C4-2B (cell line): Measurements from ENCODE around the gene TMEM132D.

Experiments used
- H3K27ac ChIP-seq: fragments of 450-650 bp; 2 replicates; pipeline ENCODE4 v1.5.1; 2017
- ZFX ChIP-seq: fragments of 450-650 bp; IDR thresholded peaks from 2 replicates; pipeline ENCODE4 v1.6.1; 2017
- TF ChIP-seq, protein P1 (sequence below): fragments of 450-650 bp; conservative IDR thresholded peaks from 2 replicates; pipeline ENCODE4 v1.5.1; 2017; ENCODE audit warnings: mild to moderate bottlenecking

Gene TMEM132D

DNA sequence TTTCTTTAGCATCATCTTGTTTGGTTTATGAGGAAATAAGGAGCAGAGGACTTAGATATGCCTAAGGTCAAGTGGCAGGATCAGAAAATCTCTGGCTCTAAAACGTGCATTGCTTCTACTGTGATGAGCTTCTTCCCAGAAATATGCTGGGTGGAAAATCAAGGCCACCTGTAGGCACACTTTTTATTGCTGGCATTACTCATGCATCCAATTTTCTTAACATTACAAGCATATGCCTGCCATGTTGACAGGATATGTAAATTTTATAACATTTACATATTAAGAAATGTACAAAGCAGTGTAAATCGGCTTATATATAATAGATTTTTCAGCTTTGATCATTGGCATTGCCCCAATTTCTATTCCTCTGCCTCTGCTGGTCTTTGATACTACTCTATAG lies 409.6 kb downstream of the TMEM132D start:
- no peak overlapping the region for H3K27ac ChIP-seq
- no peak for TF ChIP-seq ZFX
- TF ChIP-seq, protein P1, sequence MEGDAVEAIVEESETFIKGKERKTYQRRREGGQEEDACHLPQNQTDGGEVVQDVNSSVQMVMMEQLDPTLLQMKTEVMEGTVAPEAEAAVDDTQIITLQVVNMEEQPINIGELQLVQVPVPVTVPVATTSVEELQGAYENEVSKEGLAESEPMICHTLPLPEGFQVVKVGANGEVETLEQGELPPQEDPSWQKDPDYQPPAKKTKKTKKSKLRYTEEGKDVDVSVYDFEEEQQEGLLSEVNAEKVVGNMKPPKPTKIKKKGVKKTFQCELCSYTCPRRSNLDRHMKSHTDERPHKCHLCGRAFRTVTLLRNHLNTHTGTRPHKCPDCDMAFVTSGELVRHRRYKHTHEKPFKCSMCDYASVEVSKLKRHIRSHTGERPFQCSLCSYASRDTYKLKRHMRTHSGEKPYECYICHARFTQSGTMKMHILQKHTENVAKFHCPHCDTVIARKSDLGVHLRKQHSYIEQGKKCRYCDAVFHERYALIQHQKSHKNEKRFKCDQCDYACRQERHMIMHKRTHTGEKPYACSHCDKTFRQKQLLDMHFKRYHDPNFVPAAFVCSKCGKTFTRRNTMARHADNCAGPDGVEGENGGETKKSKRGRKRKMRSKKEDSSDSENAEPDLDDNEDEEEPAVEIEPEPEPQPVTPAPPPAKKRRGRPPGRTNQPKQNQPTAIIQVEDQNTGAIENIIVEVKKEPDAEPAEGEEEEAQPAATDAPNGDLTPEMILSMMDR: no peak

DNA sequence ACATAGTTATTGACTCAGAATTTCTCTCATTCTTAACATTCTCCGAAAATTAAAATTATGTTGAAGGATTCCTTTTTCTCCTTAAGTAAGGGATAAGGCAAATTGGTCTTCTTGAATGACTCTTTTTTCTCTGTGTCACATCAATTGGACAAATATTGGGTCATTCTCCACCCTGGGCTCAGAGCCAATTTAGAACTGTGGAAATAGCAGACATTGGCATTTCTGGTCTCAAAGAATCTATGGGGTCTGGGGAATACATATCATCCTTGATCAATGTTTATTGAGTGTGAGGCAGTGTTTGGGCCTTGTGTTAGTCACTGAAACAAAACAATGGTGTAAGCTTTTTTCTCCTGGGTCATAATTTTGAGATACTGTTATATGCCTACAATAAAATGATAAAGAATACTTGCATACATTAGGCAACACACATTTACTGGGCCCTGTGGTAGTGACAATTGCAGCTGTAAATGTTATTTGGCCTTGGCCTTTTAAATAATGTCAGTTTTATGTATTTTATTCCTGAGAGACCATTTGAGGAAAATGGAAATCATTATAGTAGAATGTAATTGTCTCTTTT lies 414.6 kb downstream of the TMEM132D start:
- no peak for TF ChIP-seq ZFX
- TF ChIP-seq, protein P1: no peak

GRCh38 chr12:129486931-129487330 lies 416.9 kb downstream of the TMEM132D start:
- no peak overlapping the region for H3K27ac ChIP-seq
- no peak for TF ChIP-seq ZFX
- TF ChIP-seq, protein P1: no peak

More for the DNA sequence above, 414.6 kb downstream of the TMEM132D start:
- no peak overlapping the region for H3K27ac ChIP-seq

- TF ChIP-seq ZFX: no peak
- TF ChIP-seq, protein P1: no peak
- no peak overlapping the region for H3K27ac ChIP-seq
These were observed 420.5 kb downstream of the TMEM132D start for GRCh38 chr12:129483111-129483893.

GRCh38 chr12:129481921-129482320 lies 421.9 kb downstream of the TMEM132D start:
- TF ChIP-seq, protein P1: no peak
- TF ChIP-seq ZFX: no peak
- no peak overlapping the region for H3K27ac ChIP-seq

- no peak overlapping the region for H3K27ac ChIP-seq
- no peak for TF ChIP-seq ZFX
- TF ChIP-seq, protein P1: no peak
These were observed 433.6 kb downstream of the TMEM132D start for GRCh38 chr12:129470196-129470595.

GRCh38 chr12:129467726-129468125 lies 436.1 kb downstream of the TMEM132D start:
- no peak for TF ChIP-seq ZFX
- TF ChIP-seq, protein P1: no peak
- H3K27ac ChIP-seq: no peak overlapping the region
